BLaER1 (cell line): Measurements from ENCODE around the gene P2RY6.
"Not testable (repeated sequence)": the region's sequence is repeated elsewhere in the genome, so short reads cannot be mapped to it uniquely, and the experiment has no call there.

ENCODE experiments used
- H3K27ac ChIP-seq: shearing (Covaris generic); formaldehyde crosslinking; 2 replicates; pipeline ENCODE4 v1.8.1; 2022
- H3K27me3 ChIP-seq: shearing (Covaris generic); formaldehyde crosslinking; 2 replicates; pipeline ENCODE4 v1.8.1; 2022
- H3K36me3 ChIP-seq: shearing (Covaris generic); formaldehyde crosslinking; 2 replicates; pipeline ENCODE4 v1.8.1; 2022
- H3K4me1 ChIP-seq: shearing (Covaris generic); formaldehyde crosslinking; 2 replicates; pipeline ENCODE4 v1.8.1; 2022
- H3K4me2 ChIP-seq: shearing (Covaris generic); formaldehyde crosslinking; 2 replicates; pipeline ENCODE4 v1.8.1; 2022
- H3K4me3 ChIP-seq: shearing (Covaris generic); formaldehyde crosslinking; 2 replicates; pipeline ENCODE4 v1.8.1; 2022
- H3K9ac ChIP-seq: shearing (Covaris generic); formaldehyde crosslinking; 2 replicates; pipeline ENCODE4 v1.8.1; 2022
- H3K9me3 ChIP-seq: shearing (Covaris generic); formaldehyde crosslinking; 2 replicates; pipeline ENCODE4 v1.8.1; 2022
- H4K20me1 ChIP-seq: shearing (Covaris generic); formaldehyde crosslinking; 2 replicates; pipeline ENCODE4 v1.8.1; 2022
- Cebpa-rat ChIP-seq: shearing (Covaris generic); IDR thresholded peaks from 2 replicates; pipeline ENCODE4 v1.8.1; 2022

The P2RY6 gene

DNA sequence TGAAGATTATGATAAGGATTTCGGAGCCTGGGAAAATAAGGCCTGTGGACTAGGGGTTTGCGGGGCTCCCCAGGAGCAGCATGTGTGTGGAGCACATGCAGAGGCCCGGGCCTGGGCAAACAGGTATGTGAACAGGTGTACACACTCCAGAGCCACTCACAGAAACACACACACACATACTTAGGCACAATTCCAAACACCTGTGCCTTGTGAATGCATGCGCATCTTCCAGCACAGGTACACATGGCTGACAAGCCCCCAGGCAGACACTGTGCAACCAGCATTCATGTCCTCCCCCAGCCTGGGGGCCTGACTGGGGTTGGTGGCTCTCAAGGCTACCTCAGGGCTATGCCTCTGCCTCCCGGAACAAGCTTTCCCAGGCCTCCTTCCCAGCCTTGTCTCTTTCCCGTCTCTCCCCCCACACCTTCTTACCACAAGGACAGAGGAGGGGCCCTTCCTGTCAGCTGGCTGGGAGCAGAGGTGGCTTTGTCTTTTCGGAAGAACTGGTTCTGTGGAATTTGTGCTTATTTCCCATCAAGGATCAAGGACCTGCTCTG lies 2.6 kb upstream of the P2RY6 start:
- no peaks in the 10 kb centered on the region for H3K9me3 ChIP-seq
- no peaks in the 10 kb centered on the region for H3K27me3 ChIP-seq
- no peak overlapping the region for H3K9ac ChIP-seq
- H3K4me2 ChIP-seq: peak overlapping the region; percentile 32
- no peaks in the 10 kb centered on the region for H3K36me3 ChIP-seq
- no peak overlapping the region for H3K4me3 ChIP-seq
- no peak for TF ChIP-seq Cebpa-rat
- no peak overlapping the region for H3K27ac ChIP-seq
- no peaks in the 10 kb centered on the region for H4K20me1 ChIP-seq
- peaks cover 82% of the 10 kb centered on the region for H3K4me1 ChIP-seq

DNA sequence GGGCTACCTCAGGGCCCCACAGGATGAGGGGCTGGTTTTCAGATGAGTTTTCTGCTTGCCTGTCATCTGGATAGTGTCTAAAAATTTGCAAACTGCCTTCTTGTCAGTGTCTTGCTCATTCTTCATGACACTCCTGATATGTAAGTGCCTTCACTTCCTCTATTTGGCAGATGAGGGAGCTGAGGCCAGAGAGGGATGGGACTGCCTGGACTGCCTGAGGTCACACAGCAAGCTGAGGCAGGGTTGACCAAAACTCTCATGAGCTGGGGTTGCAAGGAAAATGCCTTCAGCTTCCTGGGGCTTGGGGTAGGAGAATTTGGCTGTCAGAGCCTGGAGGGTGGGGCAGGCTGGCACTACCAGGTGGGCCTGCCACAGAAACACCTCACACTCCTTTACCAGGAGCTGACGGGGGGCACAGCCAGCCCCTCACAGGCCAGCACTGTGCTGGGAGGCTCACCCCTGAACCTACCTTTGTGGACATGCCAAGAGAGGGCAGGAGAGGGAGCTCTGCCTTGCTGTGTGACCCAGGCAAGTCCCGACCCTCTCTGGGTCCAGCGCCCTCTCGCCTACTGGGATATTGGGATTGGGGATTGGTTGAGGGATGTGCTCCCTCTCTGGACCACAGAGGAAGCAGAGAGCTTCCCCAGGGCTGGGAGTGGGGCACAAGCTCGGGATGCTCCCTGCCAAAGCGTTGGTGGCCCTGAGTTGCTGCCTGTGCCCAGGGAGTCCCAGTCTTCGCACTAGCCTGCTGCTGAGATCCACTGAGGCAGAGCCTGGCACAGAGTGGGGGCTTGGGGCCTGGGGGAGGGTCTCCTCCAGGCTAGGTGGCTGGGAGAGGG lies 1.9 kb upstream of the P2RY6 start:
- Histone ChIP-seq H3K4me1 (peaks cover 89% of the 10 kb centered on the region), H3K4me2 (peak overlapping the region; percentile 32), H3K36me3 (no peaks in the 10 kb centered on the region), H3K9me3 (no peaks in the 10 kb centered on the region), H3K27ac (no peak overlapping the region), H3K9ac (no peak overlapping the region), H4K20me1 (no peaks in the 10 kb centered on the region), H3K27me3 (no peaks in the 10 kb centered on the region), H3K4me3 (no peak overlapping the region)
- TF ChIP-seq Cebpa-rat: no peak

DNA sequence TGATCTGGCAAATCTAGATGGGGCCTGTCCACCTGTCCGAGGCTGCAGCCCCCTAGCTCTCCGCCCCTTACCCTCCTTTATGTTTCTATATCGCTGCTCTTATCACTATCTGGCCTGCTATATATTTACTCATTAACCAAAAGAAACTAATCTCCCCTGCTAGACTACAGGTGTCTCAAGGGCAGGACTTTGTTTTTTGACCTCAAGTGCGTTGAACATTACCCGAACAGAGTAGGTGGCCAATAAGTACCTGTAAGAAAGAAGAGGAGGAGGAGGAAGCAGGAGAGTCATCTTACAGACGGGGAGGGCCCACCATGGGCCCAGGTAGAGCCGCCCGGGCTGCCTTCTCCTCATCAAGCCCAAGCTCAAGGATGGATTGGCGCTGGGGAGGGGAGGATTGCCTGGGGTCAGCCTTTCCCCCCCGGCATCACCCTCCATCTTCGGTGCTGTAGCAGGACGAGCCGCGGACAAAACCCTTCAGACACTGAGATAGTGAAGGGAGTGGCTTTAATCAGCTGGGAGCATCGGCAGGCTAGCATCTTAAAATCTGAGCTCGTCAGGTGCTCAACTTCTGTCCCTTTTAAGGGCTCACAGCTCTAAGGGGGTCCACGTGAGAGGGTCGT lies 1.2 kb upstream of the P2RY6 start:
- Histone ChIP-seq H3K36me3 (no peaks in the 10 kb centered on the region), H3K27me3 (no peaks in the 10 kb centered on the region), H3K9me3 (no peaks in the 10 kb centered on the region), H3K4me1 (peaks cover 84% of the 10 kb centered on the region), H4K20me1 (no peaks in the 10 kb centered on the region), H3K27ac (no peak overlapping the region), H3K4me3 (no peak overlapping the region), H3K4me2 (no peak overlapping the region), H3K9ac (no peak overlapping the region)
- TF ChIP-seq Cebpa-rat: no peak

GRCh38 chr11:73271478-73271865 lies 666 bp upstream of the P2RY6 start:
- H3K36me3 ChIP-seq, H3K4me3 ChIP-seq, H3K9me3 ChIP-seq, H3K27me3 ChIP-seq, H4K20me1 ChIP-seq, H3K9ac ChIP-seq, H3K27ac ChIP-seq: not testable (repeated sequence)
- peak overlapping the region; percentile 71; the same call in 1 of the 2 replicates for H3K4me2 ChIP-seq
- H3K4me1 ChIP-seq: peaks cover 79% of the 10 kb centered on the region

DNA sequence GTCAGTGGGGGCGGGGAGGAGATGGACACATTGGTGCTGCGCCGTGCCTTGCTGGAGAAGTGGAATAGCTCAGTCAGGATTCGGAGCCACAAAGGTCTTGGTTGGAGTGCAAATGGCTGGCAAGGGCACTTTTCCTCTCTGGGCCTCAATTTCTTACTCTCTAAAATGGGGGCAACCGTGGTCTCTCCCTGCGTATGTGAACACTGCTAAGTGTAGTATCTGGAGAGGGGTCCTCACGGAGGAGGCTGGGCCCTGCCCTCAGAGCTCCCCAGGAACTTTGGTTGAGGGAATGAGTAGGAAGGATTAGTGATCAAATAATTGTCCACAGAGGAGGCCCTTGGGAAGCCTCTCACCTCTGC lies 521 bp downstream of the P2RY6 start:
- H3K9me3 ChIP-seq: no peaks in the 10 kb centered on the region
- H3K9ac ChIP-seq: no peak overlapping the region
- no peaks in the 10 kb centered on the region for H4K20me1 ChIP-seq
- peak overlapping the region; percentile 71 for H3K4me2 ChIP-seq
- H3K36me3 ChIP-seq: no peaks in the 10 kb centered on the region
- no peak for TF ChIP-seq Cebpa-rat
- peaks cover 67% of the 10 kb centered on the region for H3K4me1 ChIP-seq
- H3K4me3 ChIP-seq: no peak overlapping the region
- H3K27ac ChIP-seq: no peak overlapping the region
- H3K27me3 ChIP-seq: no peaks in the 10 kb centered on the region

DNA sequence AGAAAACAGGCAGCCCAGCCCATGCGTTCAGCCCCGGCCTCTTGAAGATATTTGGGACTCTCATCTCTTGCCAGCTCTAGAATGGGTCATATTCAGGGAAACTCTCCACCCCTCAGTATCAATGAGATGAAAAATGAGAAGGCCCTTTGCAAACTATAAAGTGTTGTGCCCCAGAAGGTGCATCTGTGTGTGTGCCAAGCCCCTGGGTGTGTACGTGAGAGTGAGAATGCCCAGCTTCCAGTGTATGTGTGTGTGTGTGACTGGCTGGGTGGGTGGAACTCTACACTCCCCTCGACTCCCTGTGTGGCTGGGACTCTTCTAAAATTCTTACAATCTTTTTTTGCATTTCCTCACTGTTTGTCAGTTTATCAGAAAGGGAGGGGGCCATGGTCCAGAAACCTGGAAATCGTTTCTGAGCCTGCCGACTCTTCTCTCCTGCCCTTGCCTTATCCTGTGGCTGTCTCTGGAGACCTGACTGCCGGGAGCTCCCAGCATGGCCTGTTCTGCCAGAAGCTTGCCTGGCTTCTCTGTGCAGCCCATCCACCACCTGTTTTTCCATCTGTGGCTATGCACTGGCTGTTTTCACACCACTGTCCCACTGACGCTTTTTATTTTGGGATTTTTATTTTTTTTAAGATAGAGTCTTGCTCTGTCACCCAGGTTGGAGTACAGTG lies 1.2 kb downstream of the P2RY6 start:
- peak overlapping the region; percentile 71 for H3K4me2 ChIP-seq
- no peaks in the 10 kb centered on the region for H3K36me3 ChIP-seq
- no peak overlapping the region for H3K4me3 ChIP-seq
- H4K20me1 ChIP-seq: no peaks in the 10 kb centered on the region
- no peaks in the 10 kb centered on the region for H3K9me3 ChIP-seq
- peaks cover 60% of the 10 kb centered on the region for H3K4me1 ChIP-seq
- no peak overlapping the region; the same call in 1 of the 2 replicates for H3K27ac ChIP-seq
- H3K27me3 ChIP-seq: no peaks in the 10 kb centered on the region
- TF ChIP-seq Cebpa-rat: no peak
- peak overlapping the region; percentile 16; the same call in 1 of the 2 replicates for H3K9ac ChIP-seq

DNA sequence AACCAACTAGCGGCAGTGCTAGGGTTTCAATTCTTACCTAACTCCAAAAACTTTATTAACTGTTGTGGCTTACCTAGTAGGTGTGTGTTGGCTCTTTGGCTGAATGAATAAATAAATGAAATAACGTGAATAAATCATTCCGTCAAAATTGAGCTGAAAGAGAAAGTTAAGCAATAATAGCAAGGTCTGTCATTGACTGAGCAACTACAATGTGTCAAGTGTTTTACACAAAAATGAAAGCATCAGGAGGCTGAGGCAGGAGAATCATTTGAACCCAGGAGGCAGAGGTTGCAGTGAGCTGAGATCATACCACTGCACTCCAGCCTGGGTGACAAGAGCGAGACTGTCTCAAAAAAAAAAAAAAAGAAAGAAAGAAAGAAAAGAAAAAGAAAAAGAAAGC lies 2.1 kb downstream of the P2RY6 start:
- H3K9ac ChIP-seq: peak overlapping the region; percentile 21; the same call in 1 of the 2 replicates
- peak overlapping the region; percentile 71 for H3K4me2 ChIP-seq
- peaks cover 52% of the 10 kb centered on the region for H3K4me1 ChIP-seq

GRCh38 chr11:73274722-73275380 lies 2.7 kb downstream of the P2RY6 start:
- H3K4me1 ChIP-seq: peaks cover 46% of the 10 kb centered on the region
- no peaks in the 10 kb centered on the region for H4K20me1 ChIP-seq
- no peaks in the 10 kb centered on the region for H3K9me3 ChIP-seq
- TF ChIP-seq Cebpa-rat: no peak
- peak overlapping the region; percentile 66 for H3K27ac ChIP-seq
- H3K4me3 ChIP-seq: no peak overlapping the region
- H3K9ac ChIP-seq: peak overlapping the region; percentile 21; the same call in 1 of the 2 replicates
- no peaks in the 10 kb centered on the region for H3K27me3 ChIP-seq
- no peaks in the 10 kb centered on the region for H3K36me3 ChIP-seq
- H3K4me2 ChIP-seq: peak overlapping the region; percentile 71

More for the DNA sequence above, 2.1 kb downstream of the P2RY6 start:
- H3K4me3 ChIP-seq, H3K36me3 ChIP-seq, H3K27me3 ChIP-seq, H3K9me3 ChIP-seq, H4K20me1 ChIP-seq, H3K27ac ChIP-seq: not testable (repeated sequence)

- H3K9ac ChIP-seq: peak overlapping the region; percentile 21; the same call in 1 of the 2 replicates
- no peak overlapping the region for H3K4me3 ChIP-seq
- H3K4me1 ChIP-seq: peaks cover 46% of the 10 kb centered on the region
- no peaks in the 10 kb centered on the region for H3K27me3 ChIP-seq
- no peaks in the 10 kb centered on the region for H3K36me3 ChIP-seq
- peak overlapping the region; percentile 71 for H3K4me2 ChIP-seq
- no peaks in the 10 kb centered on the region for H3K9me3 ChIP-seq
- 0 out of 2 replicates have a peak overlapping the region, but pooled peaks have one; percentile 66 for H3K27ac ChIP-seq
- no peaks in the 10 kb centered on the region for H4K20me1 ChIP-seq
- TF ChIP-seq Cebpa-rat: no peak
These were observed 3.2 kb downstream of the P2RY6 start for GRCh38 chr11:73275381-73275750.
